ENCODE results near the gene CAMK1D.

The CAMK1D gene

GRCh38 chr10:12833451-12833850 is 484.1 kb downstream of the CAMK1D start:
- no peak for DNase-seq (ENCODE audit: extremely low read depth in 1 of 2, low read depth in 1 of 2)

GRCh38 chr10:12834116-12834665 is 484.8 kb downstream of the CAMK1D start:
- no peak for DNase-seq (ENCODE audit: extremely low read depth in 1 of 2, low read depth in 1 of 2)

GRCh38 chr10:12834721-12835120 is 485.4 kb downstream of the CAMK1D start:
- DNase-seq (ENCODE audit: extremely low read depth in 1 of 2, low read depth in 1 of 2): no peak

- DNase-seq (ENCODE audit: extremely low read depth in 1 of 2, low read depth in 1 of 2): no peak
These were observed 486.4 kb downstream of the CAMK1D start for GRCh38 chr10:12835709-12836108.

- no peak for DNase-seq (ENCODE audit: extremely low read depth in 1 of 2, low read depth in 1 of 2)
These were observed 489.0 kb downstream of the CAMK1D start for GRCh38 chr10:12838366-12838765.

GRCh38 chr10:12838995-12839927 is 489.9 kb downstream of the CAMK1D start:
- DNase-seq (ENCODE audit: extremely low read depth in 1 of 2, low read depth in 1 of 2): no peak

GRCh38 chr10:12839941-12840611 is 490.7 kb downstream of the CAMK1D start:
- no peak for DNase-seq (ENCODE audit: extremely low read depth in 1 of 2, low read depth in 1 of 2)

- DNase-seq (ENCODE audit: extremely low read depth in 1 of 2, low read depth in 1 of 2): no peak
These were observed 492.1 kb downstream of the CAMK1D start for GRCh38 chr10:12841426-12841825.

- no peak for DNase-seq (ENCODE audit: extremely low read depth in 1 of 2, low read depth in 1 of 2)
These were observed 492.5 kb downstream of the CAMK1D start for GRCh38 chr10:12841826-12842225.

- DNase-seq (ENCODE audit: extremely low read depth in 1 of 2, low read depth in 1 of 2): no peak
These were observed 493.0 kb downstream of the CAMK1D start for GRCh38 chr10:12842310-12842709.

- no peak for DNase-seq (ENCODE audit: extremely low read depth in 1 of 2, low read depth in 1 of 2)
These were observed 494.1 kb downstream of the CAMK1D start for GRCh38 chr10:12843296-12843945.

- no peak for DNase-seq (ENCODE audit: extremely low read depth in 1 of 2, low read depth in 1 of 2)
These were observed 495.6 kb downstream of the CAMK1D start for GRCh38 chr10:12844811-12845483.

- DNase-seq (ENCODE audit: extremely low read depth in 1 of 2, low read depth in 1 of 2): no peak
These were observed 497.4 kb downstream of the CAMK1D start for GRCh38 chr10:12846718-12847117.

GRCh38 chr10:12847361-12847975 is 498.1 kb downstream of the CAMK1D start:
- no peak for DNase-seq (ENCODE audit: extremely low read depth in 1 of 2, low read depth in 1 of 2)

GRCh38 chr10:12848439-12849173 is 499.3 kb downstream of the CAMK1D start:
- DNase-seq (ENCODE audit: extremely low read depth in 1 of 2, low read depth in 1 of 2): no peak

- no peak for DNase-seq (ENCODE audit: extremely low read depth in 1 of 2, low read depth in 1 of 2)
These were observed 500.2 kb downstream of the CAMK1D start for GRCh38 chr10:12849319-12850181.

GRCh38 chr10:12852687-12853086 is 503.3 kb downstream of the CAMK1D start:
- DNase-seq (ENCODE audit: extremely low read depth in 1 of 2, low read depth in 1 of 2): no peak

- no peak for DNase-seq (ENCODE audit: extremely low read depth in 1 of 2, low read depth in 1 of 2)
These were observed 505.6 kb downstream of the CAMK1D start for GRCh38 chr10:12854988-12855387.

GRCh38 chr10:12862459-12862858 is 513.1 kb downstream of the CAMK1D start:
- no peak for DNase-seq (ENCODE audit: extremely low read depth in 1 of 2, low read depth in 1 of 2)

Data from activated CD8-positive, alpha-beta memory T cell treated with anti-CD3 and anti-CD28 coated beads for 1 hour (primary cell).